Caco-2 (cell line): ENCODE data around the gene AGFG1. TPM values are rescaled to one million over a fixed set of nuclear protein-coding genes. Genes with fewer than 3 reads are reported as not detected.

ENCODE experiments used
- BruUV-seq: library from RNA; stranded (reverse); fragments of 400-500 nt; replicated peaks from 2 replicates; lab custom pipeline; 2021; lab: Mats Ljungman, UMichigan
- CTCF ChIA-PET: fragments of 300-600 bp; sonication (Branson Sonifier 250); formaldehyde crosslinking; loops from one replicate; lab custom pipeline; 2022; ENCODE audit warnings: antibody characterized with exemption; lab: Charles Lee
- POLR2A ChIA-PET: fragments of 300-600 bp; sonication (Branson Sonifier 250); formaldehyde crosslinking; loops from one replicate; lab custom pipeline; 2022; ENCODE audit warnings: antibody characterized with exemption; lab: Charles Lee
- DNase-seq, 2 experiments: peaks; one replicate each; pipeline versions ENCODE4 v3.0.0 to v3.0.0-alpha.2; 2020 to 2022
- H3K27me3 ChIP-seq: replicated peaks from 2 replicates; pipeline ENCODE4 v1.6.0; 2011; ENCODE audit warnings: low read length; ENCODE audit not compliant: control insufficient read depth, insufficient read depth
- H3K36me3 ChIP-seq: 2 replicates; pipeline ENCODE4 v1.5.1; 2011; ENCODE audit warnings: low read length; ENCODE audit not compliant: control insufficient read depth, insufficient read depth
- H3K4me1 ChIP-seq: fragments of 250-450 bp; sonication (Bioruptor Pico); 2 replicates; pipeline ENCODE4 v1.5.1; 2020; ENCODE audit warnings: mild to moderate bottlenecking
- H3K4me3 ChIP-seq: 2 replicates; pipeline ENCODE4 v1.5.1; 2011; ENCODE audit warnings: low read depth, mild to moderate bottlenecking, control low read depth, low read length
- H3K9me3 ChIP-seq: fragments of 250-450 bp; sonication (Bioruptor Pico); 2 replicates; pipeline ENCODE4 v1.5.1; 2020; ENCODE audit warnings: mild to moderate bottlenecking, moderate library complexity
- H3K27ac Mint-ChIP-seq: one replicate; pipeline ENCODE4 v1.8.0; 2022; ENCODE audit warnings: mixed read lengths; ENCODE audit not compliant: unreplicated experiment
- H3K27me3 Mint-ChIP-seq: one replicate; pipeline ENCODE4 v1.8.0; 2022; ENCODE audit warnings: mixed read lengths; ENCODE audit not compliant: insufficient read depth, unreplicated experiment
- H3K36me3 Mint-ChIP-seq: one replicate; pipeline ENCODE4 v1.8.0; 2022; ENCODE audit warnings: mild to moderate bottlenecking, mixed read lengths; ENCODE audit not compliant: insufficient read depth, unreplicated experiment
- H3K4me1 Mint-ChIP-seq: one replicate; pipeline ENCODE4 v1.8.0; 2022; ENCODE audit warnings: low read depth, mixed read lengths; ENCODE audit not compliant: unreplicated experiment
- H3K4me3 Mint-ChIP-seq: one replicate; pipeline ENCODE4 v1.8.0; 2022; ENCODE audit warnings: mild to moderate bottlenecking, moderate library complexity, mixed read lengths; ENCODE audit not compliant: unreplicated experiment
- H3K9me3 Mint-ChIP-seq: one replicate; pipeline ENCODE4 v1.8.0; 2022; ENCODE audit warnings: mixed read lengths; ENCODE audit not compliant: unreplicated experiment
- intact Hi-C: fragments of 100-400 bp; cut with micrococcal nuclease; formaldehyde crosslinking; loops from one replicate; pipeline ENCODE4 v1.10.0; 2022; ENCODE audit not compliant: unreplicated experiment
- total RNA-seq: library from RNA; stranded (reverse); gene quantifications from 2 replicates; pipeline ENCODE4 v1.2.3, GENCODE V29; 2022
- TF ChIP-seq, protein P1 (sequence below), 2 experiments: fragments of 200-600 bp in 1 of 2; IDR thresholded peaks; 1 replicate in 1 of 2; 2 replicates in 1 of 2; pipeline versions ENCODE4 v1.5.1 to v1.8.0; 2011 to 2022; ENCODE audit warnings: antibody characterized with exemption in 1 of 2, control low read depth in 1 of 2, inconsistent platforms in 1 of 2, low read depth in 1 of 2, low read length in 1 of 2, mild to moderate bottlenecking in 1 of 2, moderate library complexity in 1 of 2; ENCODE audit not compliant: insufficient read depth in 1 of 2, severe bottlenecking in 1 of 2, unreplicated experiment in 1 of 2

AGFG1 gene
- total RNA-seq, 1 experiment from 2014 or later = 73.1 TPM

GRCh38 chr2:227486688-227487087 is 14.7 kb downstream of the AGFG1 start:
- POLR2A ChIA-PET = interaction anchor here (1.4 kb wide), 1 partner anchor 14 kb away, joined by 4 read pairs; no protein-coding TSS in a partner anchor
- no peaks in the 10 kb centered on the region for H3K4me1 ChIP-seq
- no peaks in the 10 kb centered on the region for H3K27me3 Mint-ChIP-seq
- no peaks in the 10 kb centered on the region for H3K9me3 Mint-ChIP-seq
- DNase-seq = no peak
- CTCF ChIA-PET = no interaction called here
- TF ChIP-seq, protein P1, sequence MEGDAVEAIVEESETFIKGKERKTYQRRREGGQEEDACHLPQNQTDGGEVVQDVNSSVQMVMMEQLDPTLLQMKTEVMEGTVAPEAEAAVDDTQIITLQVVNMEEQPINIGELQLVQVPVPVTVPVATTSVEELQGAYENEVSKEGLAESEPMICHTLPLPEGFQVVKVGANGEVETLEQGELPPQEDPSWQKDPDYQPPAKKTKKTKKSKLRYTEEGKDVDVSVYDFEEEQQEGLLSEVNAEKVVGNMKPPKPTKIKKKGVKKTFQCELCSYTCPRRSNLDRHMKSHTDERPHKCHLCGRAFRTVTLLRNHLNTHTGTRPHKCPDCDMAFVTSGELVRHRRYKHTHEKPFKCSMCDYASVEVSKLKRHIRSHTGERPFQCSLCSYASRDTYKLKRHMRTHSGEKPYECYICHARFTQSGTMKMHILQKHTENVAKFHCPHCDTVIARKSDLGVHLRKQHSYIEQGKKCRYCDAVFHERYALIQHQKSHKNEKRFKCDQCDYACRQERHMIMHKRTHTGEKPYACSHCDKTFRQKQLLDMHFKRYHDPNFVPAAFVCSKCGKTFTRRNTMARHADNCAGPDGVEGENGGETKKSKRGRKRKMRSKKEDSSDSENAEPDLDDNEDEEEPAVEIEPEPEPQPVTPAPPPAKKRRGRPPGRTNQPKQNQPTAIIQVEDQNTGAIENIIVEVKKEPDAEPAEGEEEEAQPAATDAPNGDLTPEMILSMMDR (IDR thresholded peaks at IDR 0.05; ENCODE audit: insufficient read depth in 1 of 2, low read depth in 1 of 2, low read length in 1 of 2, severe bottlenecking in 1 of 2, unreplicated experiment in 1 of 2) = no peak
- H3K36me3 Mint-ChIP-seq = peaks cover 18% of the 10 kb centered on the region
- H3K27me3 ChIP-seq = no peaks in the 10 kb centered on the region
- peaks cover under 1% of the 10 kb centered on the region for H3K4me1 Mint-ChIP-seq
- no peaks in the 10 kb centered on the region for H3K36me3 ChIP-seq
- intact Hi-C loops = no loop called here
- BruUV-seq = no TSS peak
- no peak overlapping the region for H3K4me3 Mint-ChIP-seq
- no peaks in the 10 kb centered on the region for H3K9me3 ChIP-seq
- H3K4me3 ChIP-seq = no peak overlapping the region
- no peak overlapping the region for H3K27ac Mint-ChIP-seq

DNA sequence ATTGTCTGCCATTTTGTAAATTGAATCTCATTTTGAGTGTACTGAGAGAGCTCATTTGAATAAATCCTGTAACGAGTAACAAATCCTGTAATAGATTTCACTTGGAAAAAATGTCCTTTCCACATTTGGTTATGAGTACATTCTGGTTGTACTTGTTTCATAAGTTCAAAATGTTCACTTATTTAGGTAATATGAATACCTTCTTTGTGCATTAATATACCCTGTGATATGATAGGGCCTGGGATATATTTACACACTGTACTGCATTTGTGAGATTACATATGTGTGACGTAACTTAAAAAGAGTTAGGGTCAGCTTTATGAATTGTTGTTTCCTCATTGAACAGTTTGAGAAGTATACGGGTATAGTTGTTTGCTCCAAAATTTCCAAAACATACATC is 16.1 kb downstream of the AGFG1 start:
- TF ChIP-seq, protein P1 (IDR thresholded peaks at IDR 0.05; ENCODE audit: insufficient read depth in 1 of 2, low read depth in 1 of 2, low read length in 1 of 2, severe bottlenecking in 1 of 2, unreplicated experiment in 1 of 2) = no peak
- H3K27me3 Mint-ChIP-seq = no peaks in the 10 kb centered on the region
- H3K9me3 Mint-ChIP-seq = no peaks in the 10 kb centered on the region
- CTCF ChIA-PET = no interaction called here
- Histone ChIP-seq H3K4me1 (no peaks in the 10 kb centered on the region), H3K27me3 (no peaks in the 10 kb centered on the region), H3K9me3 (no peaks in the 10 kb centered on the region), H3K4me3 (no peak overlapping the region), H3K36me3 (no peaks in the 10 kb centered on the region)
- H3K27ac Mint-ChIP-seq = no peak overlapping the region
- no peaks in the 10 kb centered on the region for H3K4me1 Mint-ChIP-seq
- POLR2A ChIA-PET = interaction anchor here (1.4 kb wide), 1 partner anchor 15 kb away, joined by 4 read pairs; no protein-coding TSS in a partner anchor
- no peak for DNase-seq
- intact Hi-C loops = no loop called here
- H3K4me3 Mint-ChIP-seq = no peak overlapping the region
- peaks cover 18% of the 10 kb centered on the region for H3K36me3 Mint-ChIP-seq
- BruUV-seq = no TSS peak

- no TSS peak for BruUV-seq
- Histone ChIP-seq H3K36me3 (no peaks in the 10 kb centered on the region), H3K27me3 (no peaks in the 10 kb centered on the region), H3K4me1 (no peaks in the 10 kb centered on the region), H3K9me3 (no peaks in the 10 kb centered on the region), H3K4me3 (no peak overlapping the region)
- Mint-ChIP-seq H3K27me3 (no peaks in the 10 kb centered on the region), H3K4me3 (no peak overlapping the region), H3K9me3 (no peaks in the 10 kb centered on the region), H3K36me3 (peaks cover 22% of the 10 kb centered on the region), H3K4me1 (peaks cover 6% of the 10 kb centered on the region), H3K27ac (no peak overlapping the region)
- DNase-seq = no peak
- POLR2A ChIA-PET = no interaction called here
- TF ChIP-seq, protein P1 (IDR thresholded peaks at IDR 0.05; ENCODE audit: insufficient read depth in 1 of 2, low read depth in 1 of 2, low read length in 1 of 2, severe bottlenecking in 1 of 2, unreplicated experiment in 1 of 2) = no peak
- CTCF ChIA-PET = no interaction called here
- intact Hi-C loops = no loop called here
Measured at GRCh38 chr2:227491386-227491785, 19.4 kb downstream of the AGFG1 start.
